Measurements from ENCODE around the gene ANXA6.
"Not testable (repeated sequence)": the region's sequence is repeated elsewhere in the genome, so short reads cannot be mapped to it uniquely, and the experiment has no call there.

The ANXA6 gene

DNA sequence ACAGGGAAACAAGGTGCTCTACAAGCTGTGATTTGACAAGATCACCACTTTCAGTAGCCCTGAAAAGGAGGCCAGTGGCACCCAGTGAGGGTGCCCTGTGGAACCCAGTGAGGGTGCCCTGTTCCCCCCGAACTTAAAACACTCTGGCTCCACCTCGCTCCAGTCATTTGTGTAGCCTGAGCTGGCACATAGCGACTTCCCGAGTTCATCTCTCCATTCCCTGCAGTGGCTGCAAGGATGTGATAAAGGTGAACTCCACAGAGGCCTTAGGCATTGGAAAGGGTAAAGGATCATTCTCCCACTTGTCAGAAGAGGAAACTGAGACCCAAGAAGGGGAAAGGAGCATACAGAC is 21.9 kb upstream of the ANXA6 start:
- H3K27ac ChIP-seq (ENCODE audit: low read depth, low read length) = no peak overlapping the region
- H3K4me3 ChIP-seq (ENCODE audit: low read length) = no peak overlapping the region
- WGBS = 97% methylated on average over 4 of the region's 4 CpGs
- 0 out of 2 replicates have a peak, but pooled peaks cover under 1% of the 10 kb centered on the region for H3K4me1 ChIP-seq (ENCODE audit: insufficient read depth, low read length)
- no peak overlapping the region for H3K9ac ChIP-seq (ENCODE audit: low read depth, low read length)
- H3K36me3 ChIP-seq (ENCODE audit: insufficient read depth, low read length) = no peaks in the 10 kb centered on the region
- H3K27me3 ChIP-seq (ENCODE audit: insufficient read depth, low read length) = no peaks in the 10 kb centered on the region
- no peaks in the 10 kb centered on the region for H3K9me3 ChIP-seq (ENCODE audit: insufficient read depth, low read depth, low read length)

DNA sequence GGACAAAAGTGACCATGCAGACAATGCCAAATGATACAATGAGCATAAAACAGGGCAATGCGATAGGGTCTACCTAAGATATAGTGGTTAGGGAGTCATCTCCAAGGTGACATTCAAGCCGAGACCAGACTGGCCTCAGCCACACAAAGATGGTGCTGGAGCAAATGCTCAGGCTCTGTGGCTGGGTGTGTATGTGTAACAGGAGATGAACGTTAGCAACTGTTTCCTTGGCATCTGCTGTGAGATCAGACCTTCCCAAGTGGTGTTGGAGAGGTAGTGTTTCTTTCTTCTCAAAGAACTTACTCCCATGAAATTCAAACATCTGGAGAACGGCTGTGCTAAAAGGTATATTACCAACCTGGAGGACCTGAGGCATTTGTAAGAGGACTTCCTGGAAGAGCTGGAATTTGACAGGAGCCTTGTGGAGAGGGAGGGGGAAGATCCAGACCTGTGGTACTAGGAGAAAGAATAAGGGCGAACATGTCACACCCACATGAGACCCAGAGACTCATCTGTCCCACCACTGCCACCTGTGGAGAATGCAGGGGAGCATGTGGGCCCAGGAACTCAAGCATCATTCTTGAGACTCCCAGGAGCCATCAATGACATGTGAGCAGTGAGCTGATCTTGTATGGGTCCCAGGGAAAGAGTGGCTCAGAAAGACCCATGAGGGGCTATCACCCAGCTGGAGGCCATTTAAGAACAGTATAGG is 21.4 kb upstream of the ANXA6 start:
- Histone ChIP-seq H3K27me3 (ENCODE audit: insufficient read depth, low read length) (no peaks in the 10 kb centered on the region), H3K27ac (ENCODE audit: low read depth, low read length) (no peak overlapping the region), H3K4me1 (ENCODE audit: insufficient read depth, low read length) (0 out of 2 replicates have a peak, but pooled peaks cover 3% of the 10 kb centered on the region), H3K9ac (ENCODE audit: low read depth, low read length) (no peak overlapping the region), H3K4me3 (ENCODE audit: low read length) (no peak overlapping the region), H3K36me3 (ENCODE audit: insufficient read depth, low read length) (no peaks in the 10 kb centered on the region), H3K9me3 (ENCODE audit: insufficient read depth, low read depth, low read length) (no peaks in the 10 kb centered on the region)
- WGBS = 91% methylated on average over 5 of the region's 5 CpGs

DNA sequence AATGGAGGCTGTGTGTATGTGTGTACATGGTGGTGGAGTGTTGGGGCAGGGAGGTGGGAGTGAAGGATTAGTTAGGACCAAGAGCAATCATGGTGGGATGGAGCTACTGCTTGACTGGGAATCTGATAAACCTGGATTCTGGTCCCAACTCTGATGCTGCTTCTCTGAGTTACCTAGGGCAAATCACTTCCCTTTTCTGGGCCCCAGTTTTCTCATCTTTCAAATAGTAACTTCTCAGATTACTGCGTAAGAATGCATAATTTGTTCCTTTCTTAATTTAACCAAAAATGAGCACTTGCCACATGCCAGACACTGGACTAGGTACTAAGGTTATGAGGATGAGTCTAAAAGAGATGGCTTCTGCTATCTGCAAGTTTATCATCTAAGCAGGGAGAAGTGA is 20.8 kb upstream of the ANXA6 start:
- no peaks in the 10 kb centered on the region for H3K9me3 ChIP-seq (ENCODE audit: insufficient read depth, low read depth, low read length)
- 100% methylated on average over 1 of the region's 1 CpG for WGBS

DNA sequence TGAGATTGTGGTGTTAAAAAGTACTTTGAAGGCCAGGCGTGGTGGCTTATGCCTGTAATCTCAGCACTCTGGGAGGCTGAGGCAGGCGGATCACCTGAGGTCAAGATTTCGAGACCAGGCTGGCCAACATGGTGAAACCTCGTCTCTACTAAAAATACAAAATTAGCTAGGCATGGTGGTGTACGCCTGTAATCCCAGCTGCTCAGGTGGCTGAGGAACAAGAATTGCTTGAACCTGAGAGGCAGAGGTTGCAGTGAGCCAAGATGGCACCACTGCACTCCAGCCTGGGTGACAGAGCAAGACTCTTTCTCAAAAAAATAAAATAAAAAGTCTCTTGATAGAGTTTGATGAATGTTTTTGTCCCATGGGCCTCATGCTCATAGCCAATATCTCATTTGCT is 18.7 kb upstream of the ANXA6 start:
- H3K27me3 ChIP-seq (ENCODE audit: insufficient read depth, low read length); H3K4me3 ChIP-seq (ENCODE audit: low read length); H3K9me3 ChIP-seq (ENCODE audit: insufficient read depth, low read depth, low read length); H3K36me3 ChIP-seq (ENCODE audit: insufficient read depth, low read length); H3K4me1 ChIP-seq (ENCODE audit: insufficient read depth, low read length); H3K9ac ChIP-seq (ENCODE audit: low read depth, low read length); H3K27ac ChIP-seq (ENCODE audit: low read depth, low read length): not testable (repeated sequence)
- 93% methylated on average over 5 of the region's 5 CpGs for WGBS

More for the DNA sequence above, 20.8 kb upstream of the ANXA6 start:
- no peak overlapping the region for H3K4me3 ChIP-seq (ENCODE audit: low read length)
- no peak overlapping the region for H3K27ac ChIP-seq (ENCODE audit: low read depth, low read length)
- H3K4me1 ChIP-seq (ENCODE audit: insufficient read depth, low read length) = 0 out of 2 replicates have a peak, but pooled peaks cover 3% of the 10 kb centered on the region
- no peak overlapping the region for H3K9ac ChIP-seq (ENCODE audit: low read depth, low read length)
- H3K27me3 ChIP-seq (ENCODE audit: insufficient read depth, low read length) = no peaks in the 10 kb centered on the region
- H3K36me3 ChIP-seq (ENCODE audit: insufficient read depth, low read length) = no peaks in the 10 kb centered on the region

GRCh38 chr5:151174612-151175101 is 17.1 kb upstream of the ANXA6 start:
- H3K9me3 ChIP-seq (ENCODE audit: insufficient read depth, low read depth, low read length) = no peaks in the 10 kb centered on the region
- H3K36me3 ChIP-seq (ENCODE audit: insufficient read depth, low read length) = no peaks in the 10 kb centered on the region
- 87% methylated on average over 15 of the region's 15 CpGs for WGBS
- no peak overlapping the region for H3K27ac ChIP-seq (ENCODE audit: low read depth, low read length)
- H3K4me1 ChIP-seq (ENCODE audit: insufficient read depth, low read length) = 0 out of 2 replicates have a peak, but pooled peaks cover 3% of the 10 kb centered on the region
- H3K27me3 ChIP-seq (ENCODE audit: insufficient read depth, low read length) = no peaks in the 10 kb centered on the region
- H3K4me3 ChIP-seq (ENCODE audit: low read length) = no peak overlapping the region
- no peak overlapping the region for H3K9ac ChIP-seq (ENCODE audit: low read depth, low read length)

DNA sequence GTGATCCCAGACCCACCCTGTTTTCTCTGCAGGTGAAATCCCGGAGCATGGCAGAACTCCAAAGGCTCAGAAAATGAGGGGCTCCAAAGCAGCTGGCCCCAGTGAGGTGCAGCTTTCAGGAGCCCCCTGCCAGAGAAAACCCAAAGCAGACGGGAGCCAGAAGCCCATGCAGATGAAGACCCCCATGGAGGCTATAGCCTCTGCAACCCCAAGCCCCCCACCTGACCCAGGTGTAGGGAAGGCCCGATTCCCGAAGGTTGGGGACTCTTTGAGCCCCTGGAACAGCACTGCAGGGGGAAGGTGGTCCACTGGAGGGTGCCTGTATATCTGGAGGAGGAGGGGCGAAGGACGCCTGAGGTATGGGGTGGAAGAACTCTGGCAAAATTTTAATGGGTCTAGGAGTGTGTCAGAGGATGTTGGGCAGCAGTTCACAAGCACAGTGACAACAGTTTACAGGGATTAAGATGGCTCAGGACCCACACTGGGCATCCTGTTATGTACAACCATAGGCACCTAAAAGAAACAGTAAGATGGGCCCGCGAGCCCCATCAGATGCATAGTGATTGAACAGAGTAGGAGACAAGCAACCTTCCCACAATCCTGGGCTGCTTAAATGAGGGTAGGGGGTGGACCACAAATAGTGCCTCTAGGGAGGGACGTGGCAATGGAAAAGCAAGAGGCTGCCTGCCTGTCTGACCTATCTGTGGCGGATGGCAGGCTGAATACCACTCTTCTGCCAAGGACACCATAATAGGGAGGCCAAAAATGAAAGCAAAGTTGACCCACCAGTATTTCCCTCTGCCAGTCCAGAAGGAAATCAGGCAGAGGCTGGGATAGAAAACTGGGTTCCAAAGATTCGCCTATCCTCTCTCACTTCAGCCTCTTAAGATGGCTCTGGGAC is 16.4 kb upstream of the ANXA6 start:
- no peak overlapping the region for H3K4me3 ChIP-seq (ENCODE audit: low read length)
- WGBS = 85% methylated on average over 11 of the region's 11 CpGs
- 0 out of 2 replicates have a peak, but pooled peaks cover 3% of the 10 kb centered on the region for H3K4me1 ChIP-seq (ENCODE audit: insufficient read depth, low read length)
- no peak overlapping the region for H3K27ac ChIP-seq (ENCODE audit: low read depth, low read length)
- H3K36me3 ChIP-seq (ENCODE audit: insufficient read depth, low read length) = no peaks in the 10 kb centered on the region
- no peaks in the 10 kb centered on the region for H3K9me3 ChIP-seq (ENCODE audit: insufficient read depth, low read depth, low read length)
- no peaks in the 10 kb centered on the region for H3K27me3 ChIP-seq (ENCODE audit: insufficient read depth, low read length)
- H3K9ac ChIP-seq (ENCODE audit: low read depth, low read length) = no peak overlapping the region

- Histone ChIP-seq H3K27ac (ENCODE audit: low read depth, low read length) (no peak overlapping the region), H3K4me1 (ENCODE audit: insufficient read depth, low read length) (0 out of 2 replicates have a peak, but pooled peaks cover 3% of the 10 kb centered on the region), H3K4me3 (ENCODE audit: low read length) (no peak overlapping the region), H3K9me3 (ENCODE audit: insufficient read depth, low read depth, low read length) (no peaks in the 10 kb centered on the region), H3K36me3 (ENCODE audit: insufficient read depth, low read length) (no peaks in the 10 kb centered on the region), H3K9ac (ENCODE audit: low read depth, low read length) (no peak overlapping the region), H3K27me3 (ENCODE audit: insufficient read depth, low read length) (no peaks in the 10 kb centered on the region)
- WGBS = 95% methylated on average over 1 of the region's 1 CpG
Measured at GRCh38 chr5:151171529-151171928, 13.9 kb upstream of the ANXA6 start.

- H3K4me3 ChIP-seq (ENCODE audit: low read length) = no peak overlapping the region
- H3K27ac ChIP-seq (ENCODE audit: low read depth, low read length) = no peak overlapping the region
- no peaks in the 10 kb centered on the region for H3K9me3 ChIP-seq (ENCODE audit: insufficient read depth, low read depth, low read length)
- H3K4me1 ChIP-seq (ENCODE audit: insufficient read depth, low read length) = no peaks in the 10 kb centered on the region
- 82% methylated on average over 10 of the region's 10 CpGs for WGBS
- H3K27me3 ChIP-seq (ENCODE audit: insufficient read depth, low read length) = no peaks in the 10 kb centered on the region
- no peaks in the 10 kb centered on the region for H3K36me3 ChIP-seq (ENCODE audit: insufficient read depth, low read length)
- no peak overlapping the region for H3K9ac ChIP-seq (ENCODE audit: low read depth, low read length)
Measured at GRCh38 chr5:151168602-151169344, 11.2 kb upstream of the ANXA6 start.

GRCh38 chr5:151167022-151167421 is 9.4 kb upstream of the ANXA6 start:
- H3K9me3 ChIP-seq (ENCODE audit: insufficient read depth, low read depth, low read length) = no peaks in the 10 kb centered on the region
- no peaks in the 10 kb centered on the region for H3K27me3 ChIP-seq (ENCODE audit: insufficient read depth, low read length)
- no peak overlapping the region for H3K9ac ChIP-seq (ENCODE audit: low read depth, low read length)
- H3K4me3 ChIP-seq (ENCODE audit: low read length) = no peak overlapping the region
- 92% methylated on average over 9 of the region's 9 CpGs for WGBS
- H3K4me1 ChIP-seq (ENCODE audit: insufficient read depth, low read length) = no peaks in the 10 kb centered on the region
- H3K36me3 ChIP-seq (ENCODE audit: insufficient read depth, low read length) = no peaks in the 10 kb centered on the region
- H3K27ac ChIP-seq (ENCODE audit: low read depth, low read length) = no peak overlapping the region

DNA sequence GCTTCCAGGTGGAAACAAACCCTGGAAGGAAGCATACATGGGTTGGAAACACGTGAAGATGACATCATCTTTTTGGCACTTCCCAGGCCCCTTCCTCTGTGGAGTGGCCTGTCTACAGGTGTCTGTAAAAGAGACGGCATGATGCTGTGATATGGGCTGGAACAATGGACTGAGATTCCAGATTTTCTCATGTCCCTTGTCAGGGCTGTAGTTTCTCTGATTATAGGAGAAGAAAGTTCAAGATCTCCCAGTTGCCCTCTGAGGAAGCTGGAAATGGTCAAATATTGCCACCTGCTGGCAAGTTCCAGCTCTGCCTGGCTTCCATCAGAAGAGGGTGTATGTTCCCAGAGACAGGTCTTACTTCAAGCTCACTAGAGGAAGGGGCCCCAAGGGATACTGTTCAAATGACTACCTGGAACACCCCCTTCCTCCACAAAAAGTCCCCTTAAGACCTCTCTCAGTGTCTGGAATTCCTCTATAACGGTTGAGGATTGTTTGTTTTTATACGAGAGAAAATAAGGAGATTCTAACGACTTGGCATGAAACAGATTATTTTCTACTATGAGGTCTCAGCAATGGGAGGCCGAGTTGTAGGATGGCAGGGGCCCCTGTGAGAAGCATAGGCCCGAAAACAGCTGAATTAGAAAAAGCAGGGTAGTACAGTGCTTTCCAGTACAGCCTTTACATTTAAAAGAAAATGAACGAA is 7.3 kb upstream of the ANXA6 start:
- Histone ChIP-seq H3K36me3 (ENCODE audit: insufficient read depth, low read length) (no peaks in the 10 kb centered on the region), H3K4me3 (ENCODE audit: low read length) (no peak overlapping the region), H3K9ac (ENCODE audit: low read depth, low read length) (no peak overlapping the region), H3K27ac (ENCODE audit: low read depth, low read length) (no peak overlapping the region), H3K4me1 (ENCODE audit: insufficient read depth, low read length) (no peaks in the 10 kb centered on the region), H3K9me3 (ENCODE audit: insufficient read depth, low read depth, low read length) (no peaks in the 10 kb centered on the region), H3K27me3 (ENCODE audit: insufficient read depth, low read length) (no peaks in the 10 kb centered on the region)
- 66% methylated on average over 8 of the region's 8 CpGs for WGBS
